Panc1 (cell line): Measurements from ENCODE around the gene LCORL.

ENCODE experiments used
- POLR2AphosphoS5 ChIP-seq: IDR thresholded peaks from 2 replicates; pipeline ENCODE4 v1.6.1; 2012; ENCODE audit warnings: mild to moderate bottlenecking, low read depth, low read length, moderate library complexity
- TCF7L2 ChIP-seq: IDR thresholded peaks from 2 replicates; pipeline ENCODE4 v1.6.1; 2011; ENCODE audit warnings: mild to moderate bottlenecking, low read depth, low read length, inconsistent platforms
- TF ChIP-seq, protein P1 (sequence below): fragments of 450-650 bp; IDR thresholded peaks from 2 replicates; pipeline ENCODE4 v1.5.1; 2017; ENCODE audit warnings: mild to moderate bottlenecking
- TF ChIP-seq, protein P2 (sequence below), 2 experiments: IDR thresholded peaks; 2 replicates each; pipeline ENCODE4 v1.6.1; 2011 to 2012; ENCODE audit warnings: low read depth in 2 of 2, control low read depth in 1 of 2, low read length in 1 of 2, mild to moderate bottlenecking in 1 of 2, moderate library complexity in 1 of 2; ENCODE audit not compliant: insufficient read depth in 1 of 2

- TF ChIP-seq, protein P1, sequence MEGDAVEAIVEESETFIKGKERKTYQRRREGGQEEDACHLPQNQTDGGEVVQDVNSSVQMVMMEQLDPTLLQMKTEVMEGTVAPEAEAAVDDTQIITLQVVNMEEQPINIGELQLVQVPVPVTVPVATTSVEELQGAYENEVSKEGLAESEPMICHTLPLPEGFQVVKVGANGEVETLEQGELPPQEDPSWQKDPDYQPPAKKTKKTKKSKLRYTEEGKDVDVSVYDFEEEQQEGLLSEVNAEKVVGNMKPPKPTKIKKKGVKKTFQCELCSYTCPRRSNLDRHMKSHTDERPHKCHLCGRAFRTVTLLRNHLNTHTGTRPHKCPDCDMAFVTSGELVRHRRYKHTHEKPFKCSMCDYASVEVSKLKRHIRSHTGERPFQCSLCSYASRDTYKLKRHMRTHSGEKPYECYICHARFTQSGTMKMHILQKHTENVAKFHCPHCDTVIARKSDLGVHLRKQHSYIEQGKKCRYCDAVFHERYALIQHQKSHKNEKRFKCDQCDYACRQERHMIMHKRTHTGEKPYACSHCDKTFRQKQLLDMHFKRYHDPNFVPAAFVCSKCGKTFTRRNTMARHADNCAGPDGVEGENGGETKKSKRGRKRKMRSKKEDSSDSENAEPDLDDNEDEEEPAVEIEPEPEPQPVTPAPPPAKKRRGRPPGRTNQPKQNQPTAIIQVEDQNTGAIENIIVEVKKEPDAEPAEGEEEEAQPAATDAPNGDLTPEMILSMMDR, result no peak
- no peak for TF ChIP-seq POLR2AphosphoS5
- TF ChIP-seq, protein P2, sequence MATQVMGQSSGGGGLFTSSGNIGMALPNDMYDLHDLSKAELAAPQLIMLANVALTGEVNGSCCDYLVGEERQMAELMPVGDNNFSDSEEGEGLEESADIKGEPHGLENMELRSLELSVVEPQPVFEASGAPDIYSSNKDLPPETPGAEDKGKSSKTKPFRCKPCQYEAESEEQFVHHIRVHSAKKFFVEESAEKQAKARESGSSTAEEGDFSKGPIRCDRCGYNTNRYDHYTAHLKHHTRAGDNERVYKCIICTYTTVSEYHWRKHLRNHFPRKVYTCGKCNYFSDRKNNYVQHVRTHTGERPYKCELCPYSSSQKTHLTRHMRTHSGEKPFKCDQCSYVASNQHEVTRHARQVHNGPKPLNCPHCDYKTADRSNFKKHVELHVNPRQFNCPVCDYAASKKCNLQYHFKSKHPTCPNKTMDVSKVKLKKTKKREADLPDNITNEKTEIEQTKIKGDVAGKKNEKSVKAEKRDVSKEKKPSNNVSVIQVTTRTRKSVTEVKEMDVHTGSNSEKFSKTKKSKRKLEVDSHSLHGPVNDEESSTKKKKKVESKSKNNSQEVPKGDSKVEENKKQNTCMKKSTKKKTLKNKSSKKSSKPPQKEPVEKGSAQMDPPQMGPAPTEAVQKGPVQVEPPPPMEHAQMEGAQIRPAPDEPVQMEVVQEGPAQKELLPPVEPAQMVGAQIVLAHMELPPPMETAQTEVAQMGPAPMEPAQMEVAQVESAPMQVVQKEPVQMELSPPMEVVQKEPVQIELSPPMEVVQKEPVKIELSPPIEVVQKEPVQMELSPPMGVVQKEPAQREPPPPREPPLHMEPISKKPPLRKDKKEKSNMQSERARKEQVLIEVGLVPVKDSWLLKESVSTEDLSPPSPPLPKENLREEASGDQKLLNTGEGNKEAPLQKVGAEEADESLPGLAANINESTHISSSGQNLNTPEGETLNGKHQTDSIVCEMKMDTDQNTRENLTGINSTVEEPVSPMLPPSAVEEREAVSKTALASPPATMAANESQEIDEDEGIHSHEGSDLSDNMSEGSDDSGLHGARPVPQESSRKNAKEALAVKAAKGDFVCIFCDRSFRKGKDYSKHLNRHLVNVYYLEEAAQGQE (IDR thresholded peaks at IDR 0.05; ENCODE audit: insufficient read depth in 1 of 2, low read depth in 2 of 2, low read length in 1 of 2), result no peak
- TF ChIP-seq TCF7L2, result no peak
These were observed 57.0 kb downstream of the LCORL start for GRCh38 chr4:17964576-17964975.
